GM18511 (cell line): ENCODE data around the gene MME.
"Not testable (repeated sequence)": the region's sequence is repeated elsewhere in the genome, so short reads cannot be mapped to it uniquely, and the experiment has no call there.

Experiments
- ATAC-seq: cut with Tn5 transposase; IDR thresholded peaks from one replicate; pipeline ENCODE4 v1.9.1; 2021; ENCODE audit warnings: mild to moderate bottlenecking, moderate library complexity; ENCODE audit not compliant: unreplicated experiment

MME gene

GRCh38 chr3:155083313-155083905, 3.3 kb downstream of the MME start:
- no peak for ATAC-seq

GRCh38 chr3:155084567-155084966, 4.4 kb downstream of the MME start:
- ATAC-seq: no peak

- no peak for ATAC-seq
Measured at GRCh38 chr3:155086051-155086450, 5.9 kb downstream of the MME start.

GRCh38 chr3:155088706-155089345, 8.7 kb downstream of the MME start:
- no peak for ATAC-seq

- ATAC-seq: no peak
Measured at GRCh38 chr3:155089495-155089894, 9.4 kb downstream of the MME start.

GRCh38 chr3:155093261-155093660, 13.1 kb downstream of the MME start:
- ATAC-seq: no peak

- no peak for ATAC-seq
Measured at GRCh38 chr3:155096303-155097008, 16.3 kb downstream of the MME start.

GRCh38 chr3:155097009-155097349, 16.9 kb downstream of the MME start:
- ATAC-seq: no peak

GRCh38 chr3:155101398-155101797, 21.3 kb downstream of the MME start:
- no peak for ATAC-seq

GRCh38 chr3:155102329-155102728, 22.2 kb downstream of the MME start:
- no peak for ATAC-seq

- no peak for ATAC-seq
Measured at GRCh38 chr3:155103686-155104085, 23.6 kb downstream of the MME start.

GRCh38 chr3:155106119-155106518, 26.0 kb downstream of the MME start:
- no peak for ATAC-seq

GRCh38 chr3:155110022-155110421, 29.9 kb downstream of the MME start:
- no peak for ATAC-seq

GRCh38 chr3:155110996-155111901, 31.1 kb downstream of the MME start:
- ATAC-seq: no peak

GRCh38 chr3:155111971-155112370, 31.9 kb downstream of the MME start:
- no peak for ATAC-seq

- no peak for ATAC-seq
Measured at GRCh38 chr3:155112661-155113389, 32.7 kb downstream of the MME start.

GRCh38 chr3:155124745-155125144, 44.6 kb downstream of the MME start:
- not testable (repeated sequence) for ATAC-seq

GRCh38 chr3:155129396-155129795, 49.3 kb downstream of the MME start:
- no peak for ATAC-seq

- ATAC-seq: no peak
Measured at GRCh38 chr3:155130001-155130400, 49.9 kb downstream of the MME start.

GRCh38 chr3:155131104-155131503, 51.0 kb downstream of the MME start:
- peak; percentile 86 for ATAC-seq

- not testable (repeated sequence) for ATAC-seq
Measured at GRCh38 chr3:155134311-155134710, 54.2 kb downstream of the MME start.
